Osteoblast (primary cell): ENCODE results near the gene METTL25. TPM values are rescaled to one million over a fixed set of nuclear protein-coding genes. Genes with fewer than 3 reads are reported as not detected.

ENCODE experiments used
- DNase-seq: peaks from one replicate; pipeline ENCODE4 v3.0.0; 2011; ENCODE audit warnings: low spot score, mixed read lengths; ENCODE audit not compliant: insufficient read length; ENCODE audit errors: missing footprints
- H2AFZ ChIP-seq: 2 replicates; pipeline ENCODE4 v1.6.0; 2011; ENCODE audit warnings: mild to moderate bottlenecking, low read length
- H3K27ac ChIP-seq: 2 replicates; pipeline ENCODE4 v1.5.1; 2011; ENCODE audit warnings: mild to moderate bottlenecking, low read depth, low read length, moderate library complexity
- H3K27me3 ChIP-seq: 2 replicates; pipeline ENCODE4 v1.6.0; 2012; ENCODE audit warnings: mild to moderate bottlenecking, control low read depth, inconsistent platforms, low read length, moderate library complexity; ENCODE audit not compliant: insufficient read depth
- H3K36me3 ChIP-seq: 2 replicates; pipeline ENCODE4 v1.5.1; 2011; ENCODE audit warnings: mild to moderate bottlenecking, low read length, control low read depth, moderate library complexity; ENCODE audit not compliant: insufficient read depth
- H3K4me1 ChIP-seq: 2 replicates; pipeline ENCODE4 v1.5.1; 2011; ENCODE audit warnings: mild to moderate bottlenecking, low read length, control low read depth, moderate library complexity; ENCODE audit not compliant: insufficient read depth
- H3K4me2 ChIP-seq: 2 replicates; pipeline ENCODE4 v1.6.0; 2011; ENCODE audit warnings: mild to moderate bottlenecking, low read length; ENCODE audit not compliant: insufficient read depth
- H3K4me3 ChIP-seq: fragments of 200-600 bp; sonication (generic); 3 replicates; pipeline ENCODE4 v1.5.1; 2012; ENCODE audit warnings: mild to moderate bottlenecking, low read length, inconsistent platforms; ENCODE audit not compliant: insufficient read depth
- H3K79me2 ChIP-seq: 2 replicates; pipeline ENCODE4 v1.6.0; 2012; ENCODE audit warnings: mild to moderate bottlenecking, low read length, control low read depth, inconsistent platforms; ENCODE audit not compliant: insufficient read depth
- H3K9me3 ChIP-seq: 2 replicates; pipeline ENCODE4 v1.5.1; 2011; ENCODE audit warnings: low read depth, low read length, control low read depth
- H4K20me1 ChIP-seq: 2 replicates; pipeline ENCODE4 v1.6.0; 2012; ENCODE audit warnings: mild to moderate bottlenecking, low read length, control low read depth; ENCODE audit not compliant: insufficient read depth
- CTCF ChIP-seq: IDR thresholded peaks from 2 replicates; pipeline ENCODE4 v1.5.1; 2011; ENCODE audit warnings: mild to moderate bottlenecking, low read depth, low read length, moderate library complexity; ENCODE audit errors: extremely low read depth
- total RNA-seq: library from RNA; depleted of rRNA; stranded (reverse); fragments of >200 nt; gene quantifications from 2 replicates; pipeline ENCODE4 v1.2.3, GENCODE V29; 2012

Gene METTL25
- total RNA-seq, 1 donor, result 18.1 TPM

GRCh38 chr12:82426586-82426985 is 68.3 kb downstream of the METTL25 start:
- H3K4me2 ChIP-seq, result no peak overlapping the region
- H2AFZ ChIP-seq, result no peak overlapping the region
- no peaks in the 10 kb centered on the region for H4K20me1 ChIP-seq
- TF ChIP-seq CTCF, result no peak
- H3K79me2 ChIP-seq, result no peaks in the 10 kb centered on the region
- no peaks in the 10 kb centered on the region for H3K36me3 ChIP-seq
- DNase-seq, result no peak
- no peaks in the 10 kb centered on the region for H3K9me3 ChIP-seq
- H3K27ac ChIP-seq, result no peak overlapping the region
- no peaks in the 10 kb centered on the region for H3K27me3 ChIP-seq
- no peak overlapping the region for H3K4me3 ChIP-seq
- H3K4me1 ChIP-seq, result no peaks in the 10 kb centered on the region

- Histone ChIP-seq H3K27ac (no peak overlapping the region), H3K4me3 (no peak overlapping the region), H3K27me3 (no peaks in the 10 kb centered on the region), H3K9me3 (no peaks in the 10 kb centered on the region), H3K4me2 (no peak overlapping the region), H3K4me1 (no peaks in the 10 kb centered on the region), H2AFZ (no peak overlapping the region), H3K79me2 (no peaks in the 10 kb centered on the region), H3K36me3 (no peaks in the 10 kb centered on the region), H4K20me1 (no peaks in the 10 kb centered on the region)
- TF ChIP-seq CTCF, result no peak
- no peak for DNase-seq
Measured at GRCh38 chr12:82430541-82431145, 72.3 kb downstream of the METTL25 start.

GRCh38 chr12:82434392-82434911 is 76.1 kb downstream of the METTL25 start:
- TF ChIP-seq CTCF, result no peak
- no peak for DNase-seq
- H3K4me2 ChIP-seq, result no peak overlapping the region
- no peak overlapping the region for H2AFZ ChIP-seq
- no peaks in the 10 kb centered on the region for H4K20me1 ChIP-seq
- H3K36me3 ChIP-seq, result no peaks in the 10 kb centered on the region
- H3K4me1 ChIP-seq, result no peaks in the 10 kb centered on the region
- H3K9me3 ChIP-seq, result no peaks in the 10 kb centered on the region
- no peak overlapping the region for H3K4me3 ChIP-seq
- H3K27ac ChIP-seq, result no peak overlapping the region
- H3K27me3 ChIP-seq, result no peaks in the 10 kb centered on the region
- H3K79me2 ChIP-seq, result no peaks in the 10 kb centered on the region

- DNase-seq, result no peak
- TF ChIP-seq CTCF, result no peak
- no peaks in the 10 kb centered on the region for H4K20me1 ChIP-seq
- H3K79me2 ChIP-seq, result no peaks in the 10 kb centered on the region
- no peaks in the 10 kb centered on the region for H3K36me3 ChIP-seq
- H3K9me3 ChIP-seq, result no peaks in the 10 kb centered on the region
- H3K4me3 ChIP-seq, result no peak overlapping the region
- no peak overlapping the region for H2AFZ ChIP-seq
- no peaks in the 10 kb centered on the region for H3K4me1 ChIP-seq
- H3K27me3 ChIP-seq, result no peaks in the 10 kb centered on the region
- no peak overlapping the region for H3K27ac ChIP-seq
- no peak overlapping the region for H3K4me2 ChIP-seq
Measured at GRCh38 chr12:82436354-82436753, 78.0 kb downstream of the METTL25 start.
